AML-193 (cell line): ENCODE measurements around the gene ST8SIA5.

Experiments
- DNase-seq, 2 experiments: peaks; one replicate each; lab custom pipeline; 2025; lab: John Stamatoyannopoulos, UW

ST8SIA5 gene

GRCh38 chr18:46711444-46711863 is 45.4 kb downstream of the ST8SIA5 start:
- DNase-seq = no peak

- no peak for DNase-seq
Measured at GRCh38 chr18:46706968-46707367, 49.9 kb downstream of the ST8SIA5 start.

GRCh38 chr18:46705521-46705920 is 51.3 kb downstream of the ST8SIA5 start:
- DNase-seq = no peak

GRCh38 chr18:46704816-46705215 is 52.0 kb downstream of the ST8SIA5 start:
- DNase-seq = no peak

GRCh38 chr18:46704189-46704588 is 52.7 kb downstream of the ST8SIA5 start:
- DNase-seq = no peak

- DNase-seq = no peak
Measured at GRCh38 chr18:46702471-46702870, 54.4 kb downstream of the ST8SIA5 start.

GRCh38 chr18:46700066-46700824 is 56.6 kb downstream of the ST8SIA5 start:
- no peak for DNase-seq

- DNase-seq = no peak
Measured at GRCh38 chr18:46696702-46697101, 60.2 kb downstream of the ST8SIA5 start.

- no peak for DNase-seq
Measured at GRCh38 chr18:46696268-46696667, 60.6 kb downstream of the ST8SIA5 start.

GRCh38 chr18:46693996-46694395 is 62.9 kb downstream of the ST8SIA5 start:
- DNase-seq = no peak

- no peak for DNase-seq
Measured at GRCh38 chr18:46688853-46689525, 67.9 kb downstream of the ST8SIA5 start.

GRCh38 chr18:46686186-46686585 is 70.7 kb downstream of the ST8SIA5 start:
- DNase-seq = no peak

GRCh38 chr18:46683252-46683651 is 73.6 kb downstream of the ST8SIA5 start:
- DNase-seq = no peak

- DNase-seq = no peak
Measured at GRCh38 chr18:46680784-46681695, 75.8 kb downstream of the ST8SIA5 start.

- no peak for DNase-seq
Measured at GRCh38 chr18:46679846-46680598, 76.8 kb downstream of the ST8SIA5 start.

- no peak for DNase-seq
Measured at GRCh38 chr18:46678785-46679399, 78.0 kb downstream of the ST8SIA5 start.

- no peak for DNase-seq
Measured at GRCh38 chr18:46678041-46678440, 78.8 kb downstream of the ST8SIA5 start.

GRCh38 chr18:46677611-46678010 is 79.2 kb downstream of the ST8SIA5 start:
- DNase-seq = no peak

GRCh38 chr18:46676182-46676835 is 80.5 kb downstream of the ST8SIA5 start:
- no peak for DNase-seq

- DNase-seq = no peak
Measured at GRCh38 chr18:46675112-46675511, 81.7 kb downstream of the ST8SIA5 start.
